Kidney epithelial cell (primary cell): ENCODE results near the gene CDC42BPG. TPM values are rescaled to one million over a fixed set of nuclear protein-coding genes. Genes with fewer than 3 reads are reported as not detected.

ENCODE experiments used
- DNase-seq: peaks from one replicate; pipeline ENCODE4 v3.0.0-alpha.2; 2010; ENCODE audit warnings: low read depth
- H3K27me3 ChIP-seq: 2 replicates; pipeline ENCODE4 v1.6.0; 2011; ENCODE audit warnings: low read length; ENCODE audit not compliant: control insufficient read depth, insufficient read depth
- H3K36me3 ChIP-seq: 2 replicates; pipeline ENCODE4 v1.5.1; 2011; ENCODE audit warnings: low read length; ENCODE audit not compliant: control insufficient read depth, insufficient read depth
- H3K4me3 ChIP-seq: 2 replicates; pipeline ENCODE4 v1.5.1; 2011; ENCODE audit warnings: low read depth, mild to moderate bottlenecking, control low read depth, low read length
- CTCF ChIP-seq: IDR thresholded peaks from 2 replicates; pipeline ENCODE4 v1.5.1; 2011; ENCODE audit warnings: mild to moderate bottlenecking, moderate library complexity, low read length, control low read depth, inconsistent platforms; ENCODE audit not compliant: insufficient read depth, poor library complexity, severe bottlenecking
- total RNA-seq: library from RNA; depleted of rRNA; stranded (reverse); fragments of >200 nt; gene quantifications from 2 replicates; pipeline ENCODE4 v1.2.3, GENCODE V29; 2015

CDC42BPG gene
- total RNA-seq, 1 donor from 2014 or later = 10.7 TPM

GRCh38 chr11:64774144-64774543, 70.3 kb downstream of the CDC42BPG start:
- no peak overlapping the region for H3K4me3 ChIP-seq
- H3K36me3 ChIP-seq = peaks cover 17% of the 10 kb centered on the region
- H3K27me3 ChIP-seq = no peaks in the 10 kb centered on the region
- no peak for DNase-seq
- no peak for TF ChIP-seq CTCF

Other genes with a start within 250 kb of the CDC42BPG start
- gene NRXN2, start 121.5 kb downstream of the CDC42BPG start, total RNA-seq = not detected in 2 replicates
- gene RASGRP2, start 100.5 kb downstream of the CDC42BPG start, total RNA-seq = 0.41 and 0.96 TPM in 2 replicates
- 0.17 and 0.27 TPM in 2 replicates for gene PYGM, start 84.7 kb downstream of the CDC42BPG start, total RNA-seq
- gene SF1, start 66.1 kb downstream of the CDC42BPG start, total RNA-seq = 194 and 216 TPM in 2 replicates
- 33.2 and 40.6 TPM in 2 replicates for gene MAP4K2, start 41.4 kb downstream of the CDC42BPG start, total RNA-seq
- 24.6 and 28.5 TPM in 2 replicates for gene MEN1, start 34.1 kb downstream of the CDC42BPG start, total RNA-seq
- gene EHD1, start 34.0 kb upstream of the CDC42BPG start, total RNA-seq = 87.7 and 100 TPM in 2 replicates
- gene ATG2A, start 72.6 kb upstream of the CDC42BPG start, total RNA-seq = 24.8 and 28.6 TPM in 2 replicates
- gene PPP2R5B, start 80.0 kb upstream of the CDC42BPG start, total RNA-seq = 26.9 and 31.1 TPM in 2 replicates
- gene GPHA2, start 91.2 kb upstream of the CDC42BPG start, total RNA-seq = not detected in 2 replicates
- 0.17 and 0.68 TPM in 2 replicates for gene MAJIN, start 127.5 kb upstream of the CDC42BPG start, total RNA-seq
- 1.1 and 7.3 TPM in 2 replicates for gene BATF2, start 152.3 kb upstream of the CDC42BPG start, total RNA-seq
- gene ARL2, start 169.5 kb upstream of the CDC42BPG start, total RNA-seq = 164 and 170 TPM in 2 replicates
- 21.6 and 28.8 TPM in 2 replicates for gene SNX15, start 182.8 kb upstream of the CDC42BPG start, total RNA-seq
- gene SAC3D1, start 196.6 kb upstream of the CDC42BPG start, total RNA-seq = 25.5 and 32.0 TPM in 2 replicates
- 13.2 and 21.7 TPM in 2 replicates for gene NAALADL1, start 213.9 kb upstream of the CDC42BPG start, total RNA-seq
- 4.9 and 6.9 TPM in 2 replicates for gene CDCA5, start 239.4 kb upstream of the CDC42BPG start, total RNA-seq
- gene ZFPL1, start 239.6 kb upstream of the CDC42BPG start, total RNA-seq = 49.8 and 66.1 TPM in 2 replicates